Loucy (cell line): Measurements from ENCODE around the gene CARD8.

Experiments
- H2AFZ ChIP-seq: fragments of 200-600 bp; sonication (generic); 2 replicates; pipeline ENCODE4 v1.6.0; 2016; ENCODE audit warnings: antibody characterized with exemption, mild to moderate bottlenecking, low read length, moderate library complexity
- H3F3A ChIP-seq: fragments of 200-600 bp; 2 replicates; pipeline ENCODE4 v1.6.0; 2016; ENCODE audit warnings: antibody characterized with exemption, low read depth, mild to moderate bottlenecking
- H3K27me3 ChIP-seq: fragments of 200-600 bp; sonication (generic); 2 replicates; pipeline ENCODE4 v1.6.1; 2014; ENCODE audit warnings: low read length, mild to moderate bottlenecking; ENCODE audit not compliant: insufficient read depth, poor library complexity, severe bottlenecking
- H3K36me3 ChIP-seq: fragments of 200-600 bp; sonication (generic); 2 replicates; pipeline ENCODE4 v1.6.1; 2016; ENCODE audit warnings: low read length; ENCODE audit not compliant: insufficient read depth
- H3K4me1 ChIP-seq: fragments of 200-600 bp; sonication (generic); 2 replicates; pipeline ENCODE4 v1.5.1; 2014; ENCODE audit warnings: low read length, mild to moderate bottlenecking; ENCODE audit not compliant: insufficient read depth, poor library complexity, severe bottlenecking
- H3K4me2 ChIP-seq: fragments of 200-600 bp; sonication (generic); 2 replicates; pipeline ENCODE4 v1.6.0; 2014; ENCODE audit warnings: antibody characterized with exemption, low read length, low read depth, mild to moderate bottlenecking; ENCODE audit not compliant: poor library complexity, severe bottlenecking
- H3K4me3 ChIP-seq: fragments of 200-600 bp; sonication (generic); 2 replicates; pipeline ENCODE4 v1.5.1; 2014; ENCODE audit warnings: low read length, mild to moderate bottlenecking, mixed read lengths; ENCODE audit not compliant: poor library complexity, severe bottlenecking
- H3K79me2 ChIP-seq: fragments of 200-600 bp; sonication (generic); 2 replicates; pipeline ENCODE4 v1.6.1; 2014; ENCODE audit warnings: low read length; ENCODE audit not compliant: insufficient read depth
- H3K9ac ChIP-seq: fragments of 200-600 bp; sonication (generic); 2 replicates; pipeline ENCODE4 v1.6.0; 2014; ENCODE audit warnings: mild to moderate bottlenecking, low read depth, low read length, moderate library complexity; ENCODE audit not compliant: poor library complexity, severe bottlenecking
- H3K9me2 ChIP-seq: fragments of 200-600 bp; sonication (generic); replicated peaks from 2 replicates; pipeline ENCODE4 v1.6.1; 2016; ENCODE audit warnings: low read depth, low read length, mixed read lengths
- H3K9me3 ChIP-seq: fragments of 200-600 bp; sonication (generic); 2 replicates; pipeline ENCODE4 v1.6.1; 2014; ENCODE audit warnings: mild to moderate bottlenecking, antibody characterized with exemption, low read length, low read depth; ENCODE audit not compliant: insufficient read depth
- H4K20me1 ChIP-seq: fragments of 200-600 bp; sonication (generic); 2 replicates; pipeline ENCODE4 v1.6.0; 2014; ENCODE audit warnings: antibody characterized with exemption, low read length, mild to moderate bottlenecking; ENCODE audit not compliant: insufficient read depth, poor library complexity, severe bottlenecking
- EZH2phosphoT487 ChIP-seq: fragments of 200-600 bp; IDR thresholded peaks from 2 replicates; pipeline ENCODE4 v1.6.1; 2018; ENCODE audit warnings: antibody characterized with exemption, mild to moderate bottlenecking, moderate library complexity, borderline replicate concordance
- TF ChIP-seq, protein P1 (sequence below): fragments of 200-600 bp; sonication (generic); conservative IDR thresholded peaks from 2 replicates; pipeline ENCODE4 v1.5.1; 2014; ENCODE audit warnings: mild to moderate bottlenecking, antibody characterized with exemption, low read length

CARD8 gene

GRCh38 chr19:48158210-48158790 lies 97.4 kb downstream of the CARD8 start:
- Histone ChIP-seq H2AFZ (no peak overlapping the region), H3K27me3 (no peaks in the 10 kb centered on the region), H3K9ac (no peak overlapping the region), H3F3A (no peaks in the 10 kb centered on the region), H3K4me1 (no peaks in the 10 kb centered on the region), H3K4me2 (no peak overlapping the region), H3K36me3 (peaks cover 62% of the 10 kb centered on the region), H3K9me3 (no peaks in the 10 kb centered on the region), H4K20me1 (peaks cover 4% of the 10 kb centered on the region), H3K79me2 (no peaks in the 10 kb centered on the region), H3K4me3 (no peak overlapping the region), H3K9me2 (no peaks in the 10 kb centered on the region)
- TF ChIP-seq, protein P1, sequence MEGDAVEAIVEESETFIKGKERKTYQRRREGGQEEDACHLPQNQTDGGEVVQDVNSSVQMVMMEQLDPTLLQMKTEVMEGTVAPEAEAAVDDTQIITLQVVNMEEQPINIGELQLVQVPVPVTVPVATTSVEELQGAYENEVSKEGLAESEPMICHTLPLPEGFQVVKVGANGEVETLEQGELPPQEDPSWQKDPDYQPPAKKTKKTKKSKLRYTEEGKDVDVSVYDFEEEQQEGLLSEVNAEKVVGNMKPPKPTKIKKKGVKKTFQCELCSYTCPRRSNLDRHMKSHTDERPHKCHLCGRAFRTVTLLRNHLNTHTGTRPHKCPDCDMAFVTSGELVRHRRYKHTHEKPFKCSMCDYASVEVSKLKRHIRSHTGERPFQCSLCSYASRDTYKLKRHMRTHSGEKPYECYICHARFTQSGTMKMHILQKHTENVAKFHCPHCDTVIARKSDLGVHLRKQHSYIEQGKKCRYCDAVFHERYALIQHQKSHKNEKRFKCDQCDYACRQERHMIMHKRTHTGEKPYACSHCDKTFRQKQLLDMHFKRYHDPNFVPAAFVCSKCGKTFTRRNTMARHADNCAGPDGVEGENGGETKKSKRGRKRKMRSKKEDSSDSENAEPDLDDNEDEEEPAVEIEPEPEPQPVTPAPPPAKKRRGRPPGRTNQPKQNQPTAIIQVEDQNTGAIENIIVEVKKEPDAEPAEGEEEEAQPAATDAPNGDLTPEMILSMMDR = no peak
- TF ChIP-seq EZH2phosphoT487 = no peak
